Measurements from ENCODE around the gene SURF4.

- TF ChIP-seq, protein P1, sequence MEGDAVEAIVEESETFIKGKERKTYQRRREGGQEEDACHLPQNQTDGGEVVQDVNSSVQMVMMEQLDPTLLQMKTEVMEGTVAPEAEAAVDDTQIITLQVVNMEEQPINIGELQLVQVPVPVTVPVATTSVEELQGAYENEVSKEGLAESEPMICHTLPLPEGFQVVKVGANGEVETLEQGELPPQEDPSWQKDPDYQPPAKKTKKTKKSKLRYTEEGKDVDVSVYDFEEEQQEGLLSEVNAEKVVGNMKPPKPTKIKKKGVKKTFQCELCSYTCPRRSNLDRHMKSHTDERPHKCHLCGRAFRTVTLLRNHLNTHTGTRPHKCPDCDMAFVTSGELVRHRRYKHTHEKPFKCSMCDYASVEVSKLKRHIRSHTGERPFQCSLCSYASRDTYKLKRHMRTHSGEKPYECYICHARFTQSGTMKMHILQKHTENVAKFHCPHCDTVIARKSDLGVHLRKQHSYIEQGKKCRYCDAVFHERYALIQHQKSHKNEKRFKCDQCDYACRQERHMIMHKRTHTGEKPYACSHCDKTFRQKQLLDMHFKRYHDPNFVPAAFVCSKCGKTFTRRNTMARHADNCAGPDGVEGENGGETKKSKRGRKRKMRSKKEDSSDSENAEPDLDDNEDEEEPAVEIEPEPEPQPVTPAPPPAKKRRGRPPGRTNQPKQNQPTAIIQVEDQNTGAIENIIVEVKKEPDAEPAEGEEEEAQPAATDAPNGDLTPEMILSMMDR (IDR thresholded peaks at IDR 0.05; ENCODE audit: low read depth, low read length, missing input control): no peak
- TF ChIP-seq RAD21 (IDR thresholded peaks at IDR 0.05): no peak
- TF ChIP-seq TAF1 (conservative IDR thresholded peaks at IDR 0.05): no peak
- no peak for TF ChIP-seq SP1 (IDR thresholded peaks at IDR 0.05)
- TF ChIP-seq RXRA (IDR thresholded peaks at IDR 0.05): no peak
These were observed 42.3 kb downstream of the SURF4 start for GRCh38 chr9:133333566-133333965.
